H9 (cell line): ENCODE measurements around the gene FEN1. TPM values are rescaled to one million over a fixed set of nuclear protein-coding genes. Genes with fewer than 3 reads are reported as not detected.

ENCODE experiments used
- DNase-seq: peaks from one replicate; pipeline ENCODE4 v3.0.0-alpha.2; 2017
- H2AFZ ChIP-seq: one replicate; pipeline ENCODE4 v1.6.1; 2013; ENCODE audit warnings: mild to moderate bottlenecking, low read length, control low read depth, moderate library complexity
- H2AK5ac ChIP-seq: 2 replicates; pipeline ENCODE4 v1.6.1; 2013; ENCODE audit warnings: low read length, control low read depth, mixed read lengths; ENCODE audit not compliant: insufficient read length
- H2BK120ac ChIP-seq: one replicate; pipeline ENCODE4 v1.6.1; 2013; ENCODE audit warnings: low read depth, mild to moderate bottlenecking, low read length, control low read depth, inconsistent platforms; ENCODE audit not compliant: poor library complexity, severe bottlenecking
- H2BK12ac ChIP-seq: 2 replicates; pipeline ENCODE4 v1.6.1; 2013; ENCODE audit warnings: low read length, control low read depth, mixed read lengths, low read depth; ENCODE audit not compliant: insufficient read length
- H2BK15ac ChIP-seq: 2 replicates; pipeline ENCODE4 v1.6.1; 2013; ENCODE audit warnings: low read depth, low read length, control low read depth
- H2BK20ac ChIP-seq: one replicate; pipeline ENCODE4 v1.6.1; 2013; ENCODE audit warnings: low read depth, mild to moderate bottlenecking, low read length, control low read depth, inconsistent platforms; ENCODE audit not compliant: poor library complexity, severe bottlenecking
- H2BK5ac ChIP-seq: 2 replicates; pipeline ENCODE4 v1.6.1; 2013; ENCODE audit warnings: low read length, control low read depth, mixed read lengths; ENCODE audit not compliant: insufficient read length
- H3K14ac ChIP-seq: 2 replicates; pipeline ENCODE4 v1.6.1; 2013; ENCODE audit warnings: low read length, control low read depth; ENCODE audit not compliant: insufficient read depth
- H3K18ac ChIP-seq: 2 replicates; pipeline ENCODE4 v1.6.1; 2013; ENCODE audit warnings: low read depth, mild to moderate bottlenecking, mixed read lengths, low read length, control low read depth; ENCODE audit not compliant: insufficient read length
- H3K23ac ChIP-seq: 2 replicates; pipeline ENCODE4 v1.6.1; 2013; ENCODE audit warnings: low read length, control low read depth, mixed read lengths, low read depth; ENCODE audit not compliant: insufficient read length
- H3K23me2 ChIP-seq: 2 replicates; pipeline ENCODE4 v1.6.1; 2013; ENCODE audit warnings: low read depth, mild to moderate bottlenecking, mixed read lengths, low read length, control low read depth; ENCODE audit not compliant: insufficient read length, poor library complexity, severe bottlenecking
- H3K27ac ChIP-seq: 2 replicates; pipeline ENCODE4 v1.5.1; 2013; ENCODE audit warnings: low read length, control low read depth, mixed read lengths, low read depth; ENCODE audit not compliant: insufficient read length
- H3K27me3 ChIP-seq: 2 replicates; pipeline ENCODE4 v1.6.1; 2013; ENCODE audit warnings: low read length, control low read depth, inconsistent platforms; ENCODE audit not compliant: insufficient read depth
- H3K4ac ChIP-seq: 2 replicates; pipeline ENCODE4 v1.6.1; 2013; ENCODE audit warnings: low read depth, mild to moderate bottlenecking, control low read depth, inconsistent platforms, low read length, moderate library complexity
- H3K4me1 ChIP-seq: 2 replicates; pipeline ENCODE4 v1.6.1; 2013; ENCODE audit warnings: low read length, control low read depth, inconsistent platforms; ENCODE audit not compliant: insufficient read depth
- H3K4me2 ChIP-seq: 2 replicates; pipeline ENCODE4 v1.6.1; 2013; ENCODE audit warnings: low read length, control low read depth, mixed read lengths; ENCODE audit not compliant: insufficient read length, insufficient read depth
- H3K56ac ChIP-seq: 2 replicates; pipeline ENCODE4 v1.6.1; 2013; ENCODE audit warnings: low read depth, mild to moderate bottlenecking, mixed read lengths, low read length, control low read depth; ENCODE audit not compliant: insufficient read length
- H3K79me1 ChIP-seq: 2 replicates; pipeline ENCODE4 v1.6.1; 2013; ENCODE audit warnings: low read depth, mild to moderate bottlenecking, moderate library complexity, low read length, control low read depth, inconsistent platforms; ENCODE audit not compliant: insufficient read depth, poor library complexity, severe bottlenecking
- H3K79me2 ChIP-seq: 2 replicates; pipeline ENCODE4 v1.6.1; 2013; ENCODE audit warnings: low read length, control low read depth, inconsistent platforms; ENCODE audit not compliant: insufficient read depth
- H3K9ac ChIP-seq: 2 replicates; pipeline ENCODE4 v1.6.1; 2013; ENCODE audit warnings: low read length, control low read depth, mixed read lengths; ENCODE audit not compliant: insufficient read length; ENCODE audit errors: extremely low read depth
- H3K9me3 ChIP-seq: one replicate; pipeline ENCODE4 v1.6.1; 2013; ENCODE audit warnings: low read depth, low read length, inconsistent platforms; ENCODE audit not compliant: control insufficient read depth
- H3T11ph ChIP-seq: one replicate; pipeline ENCODE4 v1.6.1; 2013; ENCODE audit warnings: mild to moderate bottlenecking, low read length, control low read depth, inconsistent platforms
- H4K20me1 ChIP-seq: one replicate; pipeline ENCODE4 v1.6.1; 2013; ENCODE audit not compliant: control insufficient read depth, insufficient read length, insufficient read depth
- H4K5ac ChIP-seq: 2 replicates; pipeline ENCODE4 v1.6.1; 2013; ENCODE audit warnings: low read depth, mild to moderate bottlenecking, mixed read lengths, low read length, control low read depth; ENCODE audit not compliant: insufficient read length
- H4K8ac ChIP-seq: replicated peaks from 2 replicates; pipeline ENCODE4 v1.6.1; 2013; ENCODE audit warnings: low read length, control low read depth, mixed read lengths, low read depth; ENCODE audit not compliant: insufficient read length
- H4K91ac ChIP-seq: 2 replicates; pipeline ENCODE4 v1.6.1; 2013; ENCODE audit warnings: low read depth, mild to moderate bottlenecking, moderate library complexity, mixed read lengths, low read length, control low read depth; ENCODE audit not compliant: insufficient read length
- H3K27ac Mint-ChIP-seq, 3 experiments: 2 replicates in 2 of 3; 3 replicates in 1 of 3; pipeline ENCODE4 v1.8.0; 2020 to 2021; ENCODE audit warnings: mixed read lengths in 3 of 3, mild to moderate bottlenecking in 1 of 3, moderate library complexity in 1 of 3
- H3K27me3 Mint-ChIP-seq: 2 replicates; pipeline ENCODE4 v1.8.0; 2021; ENCODE audit warnings: low read depth, mild to moderate bottlenecking, moderate library complexity, mixed read lengths
- H3K36me3 Mint-ChIP-seq, 3 experiments: 2 replicates in 2 of 3; 3 replicates in 1 of 3; pipeline ENCODE4 v1.8.0; 2020 to 2021; ENCODE audit warnings: low read depth in 3 of 3, mixed read lengths in 3 of 3; ENCODE audit not compliant: insufficient read depth in 1 of 3
- H3K4me1 Mint-ChIP-seq, 2 experiments: 2 replicates each; pipeline ENCODE4 v1.8.0; 2020; ENCODE audit warnings: mixed read lengths in 2 of 2
- H3K4me3 Mint-ChIP-seq, 2 experiments: 2 replicates in 1 of 2; 3 replicates in 1 of 2; pipeline ENCODE4 v1.8.0; 2020 to 2021; ENCODE audit warnings: mild to moderate bottlenecking in 2 of 2, mixed read lengths in 2 of 2, moderate library complexity in 1 of 2
- H3K9me3 Mint-ChIP-seq, 2 experiments: 2 replicates in 1 of 2; 3 replicates in 1 of 2; pipeline ENCODE4 v1.8.0; 2020; ENCODE audit warnings: mild to moderate bottlenecking in 2 of 2, mixed read lengths in 2 of 2, moderate library complexity in 1 of 2
- CTCF ChIP-seq: fragments of 200-600 bp; sonication (generic); conservative IDR thresholded peaks from 3 replicates; pipeline ENCODE4 v1.8.0; 2021; ENCODE audit warnings: antibody characterized with exemption, mild to moderate bottlenecking
- WGBS: extraction: QIAGEN DNeasy Blood & Tissue Kit; methylation state at CpG from one replicate; pipeline ENCODE4 v1.1.7; 2013; ENCODE audit warnings: missing lambda C conversion rate, low lambda C conversion rate, mixed read lengths; ENCODE audit not compliant: insufficient read length; ENCODE audit errors: extremely low coverage; 5-methylcytosine and 5-hydroxymethylcytosine counted together
- total RNA-seq: library from RNA; stranded (reverse); gene quantifications from 2 replicates; pipeline ENCODE4 v1.2.1, GENCODE V29; 2021

Gene FEN1
- total RNA-seq, 1 experiment from 2014 or later: 114 TPM

GRCh38 chr11:61838921-61839320 lies 46.2 kb downstream of the FEN1 start:
- Histone ChIP-seq H2BK15ac (no peak overlapping the region), H2BK12ac (no peak overlapping the region), H2AK5ac (no peak overlapping the region), H3K79me1 (peaks cover 2% of the 10 kb centered on the region), H4K8ac (no peak overlapping the region), H3K27ac (no peak overlapping the region), H3T11ph (no peak overlapping the region), H2BK120ac (no peak overlapping the region), H3K9me3 (no peaks in the 10 kb centered on the region), H4K20me1 (peaks cover 3% of the 10 kb centered on the region), H4K91ac (no peak overlapping the region), H3K4me2 (no peak overlapping the region), H3K79me2 (no peaks in the 10 kb centered on the region; the same call in 1 of the 2 replicates), H2AFZ (no peak overlapping the region), H3K4ac (no peak overlapping the region), H3K9ac (no peak overlapping the region), H3K18ac (no peak overlapping the region), H3K23me2 (no peaks in the 10 kb centered on the region), H3K4me1 (peaks cover 3% of the 10 kb centered on the region; the same call in 1 of the 2 replicates), H3K56ac (no peak overlapping the region), H4K5ac (no peak overlapping the region), H3K27me3 (no peaks in the 10 kb centered on the region), H2BK20ac (no peak overlapping the region), H3K14ac (no peak overlapping the region), H2BK5ac (no peak overlapping the region), H3K23ac (no peak overlapping the region)
- H3K4me1 Mint-ChIP-seq: peaks cover 16 to 18% of the 10 kb centered on the region in 2 experiments
- no peak overlapping the region for H3K4me3 Mint-ChIP-seq
- TF ChIP-seq CTCF: no peak
- no peak for DNase-seq
- WGBS: no CpG with 5 or more reads among the region's 10 CpGs
- H3K27ac Mint-ChIP-seq: peak overlapping the region; percentile 79 to 92 (median 91); a peak in 5 of 7 replicates
- peaks cover 54 to 79% (median 76%) of the 10 kb centered on the region in 3 experiments for H3K36me3 Mint-ChIP-seq
- no peaks in the 10 kb centered on the region for H3K9me3 Mint-ChIP-seq
- H3K27me3 Mint-ChIP-seq: no peaks in the 10 kb centered on the region
